Fibroblast of peridontal ligament (primary cell): ENCODE measurements around the gene INTS6.

Experiments used
- DNase-seq: peaks from one replicate; pipeline ENCODE4 v3.0.0-alpha.2; 2010; ENCODE audit errors: extremely low read depth

The INTS6 gene

GRCh38 chr13:51318876-51319275 lies 134.0 kb downstream of the INTS6 start:
- no peak for DNase-seq

- DNase-seq, result peak; percentile 7
Measured at GRCh38 chr13:51318015-51318414, 134.8 kb downstream of the INTS6 start.

GRCh38 chr13:51317262-51317661 lies 135.6 kb downstream of the INTS6 start:
- peak; percentile 90 for DNase-seq

- DNase-seq, result no peak
Measured at GRCh38 chr13:51313619-51314018, 139.2 kb downstream of the INTS6 start.

- DNase-seq, result no peak
Measured at GRCh38 chr13:51311957-51312520, 140.8 kb downstream of the INTS6 start.
